ENCODE measurements around the gene CHST9.
"Not testable (repeated sequence)": the region's sequence is repeated elsewhere in the genome, so short reads cannot be mapped to it uniquely, and the experiment has no call there.

CHST9 gene

GRCh38 chr18:26941584-26941983 is 243.5 kb downstream of the CHST9 start:
- no peak overlapping the region for H3K4me3 ChIP-seq (ENCODE audit: low read depth, low read length)

- no peak overlapping the region for H3K4me3 ChIP-seq (ENCODE audit: low read depth, low read length)
These were observed 244.2 kb downstream of the CHST9 start for GRCh38 chr18:26940744-26941398.

- no peak overlapping the region for H3K4me3 ChIP-seq (ENCODE audit: low read depth, low read length)
These were observed 253.4 kb downstream of the CHST9 start for GRCh38 chr18:26931659-26932058.

GRCh38 chr18:26930630-26931029 is 254.5 kb downstream of the CHST9 start:
- H3K4me3 ChIP-seq (ENCODE audit: low read depth, low read length), result no peak overlapping the region

- H3K4me3 ChIP-seq (ENCODE audit: low read depth, low read length), result no peak overlapping the region
These were observed 256.3 kb downstream of the CHST9 start for GRCh38 chr18:26928670-26929313.

- H3K4me3 ChIP-seq (ENCODE audit: low read depth, low read length), result not testable (repeated sequence)
These were observed 257.3 kb downstream of the CHST9 start for GRCh38 chr18:26927822-26928221.

GRCh38 chr18:26926066-26926675 is 258.9 kb downstream of the CHST9 start:
- no peak overlapping the region for H3K4me3 ChIP-seq (ENCODE audit: low read depth, low read length)

- no peak overlapping the region for H3K4me3 ChIP-seq (ENCODE audit: low read depth, low read length)
These were observed 259.8 kb downstream of the CHST9 start for GRCh38 chr18:26925313-26925712.

- H3K4me3 ChIP-seq (ENCODE audit: low read depth, low read length), result no peak overlapping the region
These were observed 262.8 kb downstream of the CHST9 start for GRCh38 chr18:26922313-26922712.

GRCh38 chr18:26920644-26921043 is 264.5 kb downstream of the CHST9 start:
- no peak overlapping the region for H3K4me3 ChIP-seq (ENCODE audit: low read depth, low read length)

- no peak overlapping the region for H3K4me3 ChIP-seq (ENCODE audit: low read depth, low read length)
These were observed 265.5 kb downstream of the CHST9 start for GRCh38 chr18:26919627-26920026.

GRCh38 chr18:26919201-26919600 is 265.9 kb downstream of the CHST9 start:
- H3K4me3 ChIP-seq (ENCODE audit: low read depth, low read length), result no peak overlapping the region

- H3K4me3 ChIP-seq (ENCODE audit: low read depth, low read length), result no peak overlapping the region
These were observed 273.3 kb downstream of the CHST9 start for GRCh38 chr18:26911840-26912239.

- no peak overlapping the region for H3K4me3 ChIP-seq (ENCODE audit: low read depth, low read length)
These were observed 275.4 kb downstream of the CHST9 start for GRCh38 chr18:26909599-26910290.

GRCh38 chr18:26908906-26909305 is 276.2 kb downstream of the CHST9 start:
- H3K4me3 ChIP-seq (ENCODE audit: low read depth, low read length), result no peak overlapping the region

GRCh38 chr18:26902291-26902690 is 282.8 kb downstream of the CHST9 start:
- no peak overlapping the region for H3K4me3 ChIP-seq (ENCODE audit: low read depth, low read length)

GRCh38 chr18:26901020-26901419 is 284.1 kb downstream of the CHST9 start:
- no peak overlapping the region for H3K4me3 ChIP-seq (ENCODE audit: low read depth, low read length)

GRCh38 chr18:26894426-26894825 is 290.7 kb downstream of the CHST9 start:
- H3K4me3 ChIP-seq (ENCODE audit: low read depth, low read length), result no peak overlapping the region

- H3K4me3 ChIP-seq (ENCODE audit: low read depth, low read length), result no peak overlapping the region
These were observed 291.1 kb downstream of the CHST9 start for GRCh38 chr18:26893996-26894395.

- H3K4me3 ChIP-seq (ENCODE audit: low read depth, low read length), result no peak overlapping the region
These were observed 296.8 kb downstream of the CHST9 start for GRCh38 chr18:26888259-26888658.

GRCh38 chr18:26875040-26875654 is 310.0 kb downstream of the CHST9 start:
- H3K4me3 ChIP-seq (ENCODE audit: low read depth, low read length), result no peak overlapping the region
